Activated CD4-positive, CD25-positive, alpha-beta regulatory T cell treated with anti-CD3 and anti-CD28 coated beads, Interleukin-2, amount 50 U/mL, for 72 hours (primary cell): ENCODE data around the gene POLA1.

ENCODE experiments used
- DNase-seq: peaks from one replicate; pipeline ENCODE4 v3.0.0; 2021

The POLA1 gene

GRCh38 chrX:24988314-24988713, 294.6 kb downstream of the POLA1 start:
- DNase-seq: no peak

DNA sequence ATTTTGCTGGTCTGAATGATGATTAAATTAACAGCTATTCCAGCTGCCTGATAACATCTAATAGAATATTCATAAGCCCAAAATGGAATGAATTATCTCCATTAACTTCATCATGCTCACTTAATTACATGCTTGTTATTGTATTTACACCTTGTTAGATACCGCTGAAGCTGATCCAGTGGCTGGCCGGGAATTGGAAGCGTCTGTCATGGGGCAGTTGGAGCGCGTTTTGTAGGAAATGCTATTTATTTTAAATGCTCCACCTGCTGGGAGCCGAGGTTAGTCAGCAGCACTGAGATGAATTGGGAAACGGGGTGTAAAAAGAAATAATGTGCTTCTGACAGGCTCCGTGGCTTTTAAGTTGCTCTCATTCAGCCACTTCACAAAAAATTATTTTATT, 296.8 kb downstream of the POLA1 start:
- no peak for DNase-seq

- no peak for DNase-seq
Measured at GRCh38 chrX:24993879-24994278, 300.2 kb downstream of the POLA1 start.

DNA sequence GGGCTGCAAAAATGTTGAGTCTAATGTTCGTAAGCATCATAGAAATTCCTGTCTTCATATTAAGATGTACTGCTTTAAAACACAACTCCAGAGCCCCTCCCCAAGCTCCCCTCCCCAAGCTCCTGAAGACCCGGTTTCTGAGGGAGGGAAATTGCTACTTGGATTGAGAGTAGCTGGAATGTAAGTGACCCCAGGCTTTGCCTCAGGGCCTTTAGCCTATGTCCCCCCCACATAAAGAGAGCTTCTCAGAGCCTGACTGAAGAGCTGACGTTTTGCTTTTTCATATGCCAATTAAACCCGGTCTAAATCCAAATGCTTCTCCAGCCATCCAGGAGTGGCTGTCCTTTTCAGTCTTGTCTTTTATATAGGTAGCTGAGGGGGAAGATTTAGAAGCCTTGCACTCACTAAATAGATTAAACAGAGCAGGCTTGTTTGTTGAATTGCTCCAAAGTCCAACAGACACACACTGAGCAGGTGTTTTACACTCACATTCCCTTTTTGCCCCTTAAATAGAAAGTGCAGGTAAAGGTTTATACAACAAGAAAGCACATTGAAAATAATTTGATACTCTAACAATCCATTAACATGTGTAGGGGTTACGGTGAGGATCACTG, 302.5 kb downstream of the POLA1 start:
- DNase-seq: no peak

GRCh38 chrX:24999511-24999910, 305.8 kb downstream of the POLA1 start:
- no peak for DNase-seq

DNA sequence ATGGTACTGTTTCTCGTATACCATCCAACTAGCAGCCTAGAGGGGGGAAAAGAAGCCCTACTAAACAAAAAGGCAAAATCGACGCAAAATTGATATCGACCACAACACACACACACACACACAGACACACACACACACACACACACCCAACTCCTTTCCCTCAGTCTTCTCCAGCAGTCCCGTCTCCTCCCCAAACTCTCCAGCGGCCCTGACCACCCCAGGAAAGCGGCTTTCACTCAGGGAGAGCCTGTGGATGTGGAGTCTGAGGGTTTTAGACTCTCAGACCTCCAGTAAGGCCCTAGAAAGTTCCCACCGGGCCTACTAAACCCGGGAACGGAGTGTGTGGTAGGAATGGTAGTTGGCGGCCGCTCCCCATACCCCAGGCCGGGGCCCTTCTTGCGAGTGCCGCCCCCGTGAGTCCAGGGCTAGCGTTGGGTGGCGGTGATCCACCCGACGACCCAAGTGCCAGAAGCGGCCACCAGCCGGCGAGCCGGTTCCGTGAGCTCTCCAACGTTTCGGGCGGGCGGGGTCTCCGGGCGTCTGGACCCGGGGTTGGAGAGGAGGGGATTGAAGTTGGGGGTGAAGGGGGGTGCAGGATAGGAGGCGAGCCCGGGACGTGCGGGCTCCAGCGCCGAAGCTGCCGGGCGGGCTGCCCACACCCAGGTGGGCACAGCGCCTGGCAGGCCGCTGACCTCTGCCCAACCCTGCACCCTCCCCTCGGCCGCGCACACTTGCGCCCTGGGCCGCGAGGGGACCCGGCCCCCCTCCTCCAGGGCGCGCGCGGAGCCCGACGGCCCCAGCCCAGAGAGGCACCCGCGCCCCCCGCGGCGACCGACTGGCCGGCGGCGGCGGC, 308.3 kb downstream of the POLA1 start:
- no peak for DNase-seq

DNA sequence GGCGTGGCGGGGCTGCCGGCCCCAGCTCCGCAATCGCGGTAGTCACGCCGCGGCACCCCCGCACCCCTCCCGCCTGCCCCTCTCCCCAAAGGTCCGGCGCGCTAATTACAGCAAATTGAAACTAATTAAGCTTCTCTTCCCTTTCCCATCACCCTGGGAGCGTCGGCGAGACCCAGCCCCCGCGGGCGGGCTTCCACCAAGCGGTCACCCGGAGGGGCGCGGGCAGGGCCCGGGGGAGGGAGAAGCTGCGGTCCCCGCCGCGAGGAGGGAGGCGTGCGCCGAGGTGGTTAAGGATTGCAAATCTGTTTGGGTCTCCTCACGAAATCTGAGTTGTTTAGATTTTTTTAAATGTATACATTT, 308.9 kb downstream of the POLA1 start:
- DNase-seq: no peak

DNA sequence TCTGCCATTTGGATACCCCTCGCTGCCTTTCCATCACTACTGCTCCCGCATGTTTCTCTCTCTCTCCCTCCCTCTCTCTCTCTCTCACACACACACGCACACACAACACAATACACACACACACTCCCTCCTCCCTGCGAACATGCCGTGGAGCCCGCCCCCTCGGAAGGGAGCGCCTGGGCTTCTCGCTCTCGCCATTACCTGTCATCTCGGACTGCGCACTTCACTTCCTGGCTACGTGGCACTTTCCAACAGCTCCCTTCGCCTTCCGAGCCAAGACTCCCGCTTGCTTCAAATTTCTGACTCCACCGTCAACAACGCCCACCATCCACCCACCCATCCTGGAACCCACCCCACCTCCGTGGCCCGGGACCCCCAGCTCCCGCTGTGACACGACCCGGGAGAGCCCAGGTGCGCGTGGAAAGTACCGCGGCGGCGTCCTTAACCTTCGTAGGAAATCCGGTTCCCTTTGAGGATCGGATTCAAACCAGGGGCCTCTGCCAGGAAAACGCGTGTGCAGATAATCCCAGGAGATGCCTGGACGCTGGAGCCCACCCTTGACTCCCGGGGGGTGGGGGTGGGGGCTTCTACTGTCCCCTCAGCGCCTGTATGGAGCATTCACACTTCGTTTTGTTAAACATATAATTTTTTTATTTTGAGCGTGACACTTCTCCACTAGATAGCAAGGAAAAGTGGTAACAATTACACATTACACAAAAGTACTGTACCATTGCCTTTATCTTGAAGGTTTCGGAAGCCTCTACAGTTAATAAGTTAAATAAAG, 309.5 kb downstream of the POLA1 start:
- DNase-seq: no peak

GRCh38 chrX:25004040-25004439, 310.3 kb downstream of the POLA1 start:
- no peak for DNase-seq

GRCh38 chrX:25004485-25005032, 310.8 kb downstream of the POLA1 start:
- DNase-seq: no peak

- no peak for DNase-seq
Measured at GRCh38 chrX:25005034-25005381, 311.3 kb downstream of the POLA1 start.

GRCh38 chrX:25005382-25006185, 311.9 kb downstream of the POLA1 start:
- no peak for DNase-seq

DNA sequence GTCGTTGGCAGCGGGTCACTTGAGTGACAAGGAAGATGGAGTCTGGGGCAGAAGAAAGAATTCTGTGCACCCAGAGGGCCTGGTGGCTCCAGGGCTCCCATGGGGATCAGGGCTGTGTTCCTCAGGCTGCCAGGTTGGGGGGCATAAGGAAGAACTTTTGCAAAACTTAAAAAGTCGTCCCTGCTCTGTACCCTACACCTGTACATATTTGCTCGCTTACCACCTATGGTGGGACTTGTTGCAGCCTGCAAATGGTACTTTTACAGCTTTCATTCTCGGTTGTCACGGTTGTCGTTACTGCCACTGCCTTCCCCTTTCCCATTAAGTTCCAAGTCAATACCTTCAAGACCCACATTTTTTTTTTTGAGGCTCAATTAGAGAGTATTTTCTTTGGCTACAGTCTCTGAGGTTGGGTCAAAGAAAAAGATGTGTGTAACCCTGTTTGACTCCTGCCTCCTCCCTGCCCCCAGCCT, 312.9 kb downstream of the POLA1 start:
- no peak for DNase-seq

DNA sequence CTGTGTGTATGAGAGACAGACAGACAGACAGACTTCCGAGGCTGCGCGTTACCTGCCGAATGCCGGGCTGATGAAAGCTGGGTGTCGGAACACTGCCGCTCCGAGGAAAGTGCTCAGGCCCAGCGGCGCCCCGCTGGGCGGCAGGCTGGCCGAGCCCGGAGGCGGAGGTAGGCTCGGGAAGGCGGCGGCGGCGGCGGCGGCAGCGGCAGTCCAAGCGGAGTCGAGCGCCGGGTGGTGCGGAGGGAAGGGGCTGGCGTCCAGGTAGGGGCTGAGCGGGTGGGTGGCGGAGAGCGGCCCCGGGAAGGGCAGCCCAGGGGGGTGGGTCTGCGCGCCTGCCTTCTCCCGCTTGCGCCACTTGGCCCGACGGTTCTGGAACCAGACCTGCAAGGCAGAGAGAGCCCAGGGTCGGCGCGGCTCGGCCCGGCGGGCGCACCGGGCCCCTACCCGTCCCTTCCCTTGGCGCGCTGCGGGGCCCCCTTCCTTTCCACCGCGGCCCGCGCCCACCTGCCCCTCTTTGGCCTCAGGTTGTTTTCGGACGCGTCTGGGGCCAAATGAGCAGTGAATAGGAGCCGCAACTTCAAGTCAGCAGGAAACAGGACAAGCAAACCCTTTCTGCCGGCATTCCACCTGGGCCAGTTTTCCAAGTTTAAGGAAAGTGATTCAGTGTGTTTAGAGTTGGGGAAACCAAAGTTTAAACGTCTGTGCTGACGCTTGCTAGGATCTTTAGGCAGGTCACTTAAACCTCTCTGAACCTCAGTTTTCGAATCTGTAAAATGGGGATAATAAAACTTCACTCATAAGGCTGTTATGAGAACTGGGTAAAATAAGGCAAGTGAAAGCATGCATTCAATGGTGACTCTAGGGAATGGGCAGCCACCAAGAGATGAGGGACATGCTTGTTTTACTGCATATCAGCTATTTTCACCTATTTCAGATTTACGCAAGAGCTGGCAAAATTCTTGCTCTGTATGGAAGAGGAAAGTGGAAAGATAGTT, 313.6 kb downstream of the POLA1 start:
- no peak for DNase-seq

DNA sequence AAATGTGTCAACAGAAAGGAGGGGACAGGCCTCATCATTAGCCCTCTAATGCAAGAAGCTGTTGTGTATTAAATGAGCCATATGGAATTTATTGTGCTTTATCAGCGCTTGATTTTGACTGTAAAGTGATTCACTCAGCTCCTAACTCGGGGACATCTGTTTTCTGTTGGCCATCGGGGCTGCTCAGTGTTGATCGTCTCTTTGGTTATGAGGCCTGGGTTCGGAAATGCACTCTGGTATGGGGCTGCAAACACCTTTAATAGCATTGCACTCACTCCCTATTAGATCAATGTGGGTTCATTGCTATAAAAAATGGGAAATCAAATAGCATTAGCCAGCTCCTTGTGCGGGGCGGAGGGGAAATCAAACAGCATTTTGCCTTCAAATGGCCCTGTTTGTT, 315.7 kb downstream of the POLA1 start:
- DNase-seq: no peak

- no peak for DNase-seq
Measured at GRCh38 chrX:25010784-25011588, 317.3 kb downstream of the POLA1 start.

GRCh38 chrX:25011589-25012432, 318.1 kb downstream of the POLA1 start:
- DNase-seq: no peak

- no peak for DNase-seq
Measured at GRCh38 chrX:25012433-25012735, 318.7 kb downstream of the POLA1 start.

DNA sequence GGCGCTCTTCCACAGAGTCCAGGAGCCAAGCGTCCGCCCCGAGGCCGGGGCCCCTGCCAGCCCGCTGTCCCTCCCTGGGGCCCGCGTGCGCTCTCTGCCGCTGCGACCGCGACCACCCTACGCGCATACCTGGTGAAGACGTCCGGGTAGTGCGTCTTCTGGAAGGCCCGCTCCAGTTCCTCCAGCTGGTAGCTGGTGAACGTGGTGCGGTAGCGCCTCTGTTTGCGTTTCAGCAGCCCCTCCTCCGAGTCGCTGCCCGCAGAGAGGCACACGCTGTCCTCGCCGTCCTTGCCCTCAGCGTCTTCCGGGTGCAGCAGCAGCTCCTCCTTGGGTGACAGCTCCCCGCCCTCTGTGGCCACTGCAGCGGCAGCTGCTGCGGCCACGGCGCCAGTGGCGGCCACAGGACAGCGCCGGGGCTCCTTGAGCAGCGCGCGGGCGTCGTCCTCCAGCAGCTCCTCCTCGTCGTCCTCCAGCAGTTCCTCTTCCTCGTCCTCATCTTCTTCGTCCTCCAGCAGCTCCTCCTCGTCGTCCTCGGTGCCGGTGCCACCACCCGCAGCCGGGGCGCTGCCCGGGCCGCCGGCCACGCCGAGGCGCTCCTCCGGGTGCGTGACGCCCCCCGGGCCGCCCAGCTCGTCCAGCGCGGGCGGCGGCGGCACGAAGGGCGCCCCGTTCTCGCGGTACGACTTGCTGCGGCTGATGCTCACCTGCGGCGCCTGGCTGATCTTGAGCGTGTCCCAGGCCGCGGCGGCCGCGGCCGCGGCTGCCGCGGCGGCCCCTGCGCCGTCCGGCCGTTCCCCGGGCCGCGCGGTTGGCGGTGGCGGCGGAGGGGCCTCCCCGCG, 319.3 kb downstream of the POLA1 start:
- no peak for DNase-seq
